GM19467 (cell line): ENCODE measurements around the gene ZNF283.

Source experiments
- ATAC-seq: cut with Tn5 transposase; IDR thresholded peaks from one replicate; pipeline ENCODE4 v1.9.1; 2021; ENCODE audit warnings: mild to moderate bottlenecking, moderate library complexity; ENCODE audit not compliant: unreplicated experiment

The ZNF283 gene

DNA sequence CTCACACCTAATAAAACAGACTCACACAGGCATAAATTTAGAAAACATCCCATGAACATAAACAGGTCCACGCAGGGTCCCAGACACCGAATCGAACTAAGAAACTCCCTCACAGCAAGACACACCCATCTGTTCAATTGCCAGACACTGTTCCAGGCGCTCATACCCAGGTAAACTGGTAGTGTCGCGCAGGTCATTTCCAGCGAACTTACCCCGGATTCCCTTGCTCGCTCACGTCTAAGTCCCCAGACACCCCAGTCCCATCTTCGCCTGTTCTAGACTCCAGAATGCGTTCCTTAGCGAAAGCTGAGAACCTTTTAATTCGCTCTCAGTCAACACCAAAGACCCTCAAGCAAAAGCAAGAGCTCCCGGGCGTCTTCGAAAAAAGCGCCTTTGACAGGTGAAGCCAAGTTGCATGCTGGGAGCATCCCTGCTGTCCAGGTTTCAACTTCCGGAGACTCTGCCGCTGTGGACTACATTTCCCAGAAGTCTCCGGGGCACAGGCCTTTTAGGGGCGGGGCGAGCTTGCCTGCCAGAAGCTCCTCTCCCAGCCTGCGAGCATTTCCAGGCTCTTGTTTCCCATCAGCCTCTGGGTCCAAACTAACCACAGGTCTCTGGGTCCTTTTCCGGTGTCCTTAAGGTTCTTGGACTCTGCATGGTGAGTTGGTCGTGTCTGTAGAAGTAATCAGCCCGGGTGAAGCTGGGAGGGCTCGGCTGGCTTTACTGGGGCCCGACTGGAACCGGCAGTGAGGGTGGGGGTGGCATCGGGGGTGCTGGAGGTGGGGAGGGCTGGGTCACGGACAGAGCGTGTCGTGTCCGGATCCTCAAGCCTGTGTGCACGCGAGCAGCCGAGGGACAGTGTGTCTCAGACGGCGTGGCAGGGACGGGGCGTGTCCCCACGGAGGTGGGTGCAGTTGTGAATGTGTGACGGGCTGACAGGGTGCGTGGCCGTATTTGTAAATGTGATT, at the start of gene ZNF283:
TSS of gene ZNF283 (plus strand) at position 535 of the 968 bp plus-strand sequence. CDS start 6,184 bp downstream, outside the sequence.
- peak; percentile 80 for ATAC-seq

DNA sequence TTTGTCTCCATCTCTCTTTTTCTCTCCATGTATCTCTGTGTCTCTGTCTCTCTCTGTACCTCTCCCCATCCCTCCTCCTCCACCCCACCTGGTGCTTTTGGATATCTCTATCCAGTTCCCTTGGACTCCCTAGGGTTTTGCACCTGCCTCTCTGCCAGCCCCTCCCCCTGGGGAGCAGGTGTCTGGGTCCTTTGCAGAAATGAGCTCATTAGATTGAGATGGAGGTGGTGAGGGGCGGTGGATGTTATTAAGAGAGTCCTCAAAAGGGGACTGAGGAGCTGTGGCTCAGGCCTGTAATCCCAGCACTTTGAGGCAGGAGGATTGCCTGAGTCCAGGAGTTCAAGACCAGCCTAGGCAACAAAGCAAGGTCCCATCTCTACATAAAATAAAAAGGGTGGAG, 48.5 kb upstream of the ZNF283 start:
- ATAC-seq: no peak

DNA sequence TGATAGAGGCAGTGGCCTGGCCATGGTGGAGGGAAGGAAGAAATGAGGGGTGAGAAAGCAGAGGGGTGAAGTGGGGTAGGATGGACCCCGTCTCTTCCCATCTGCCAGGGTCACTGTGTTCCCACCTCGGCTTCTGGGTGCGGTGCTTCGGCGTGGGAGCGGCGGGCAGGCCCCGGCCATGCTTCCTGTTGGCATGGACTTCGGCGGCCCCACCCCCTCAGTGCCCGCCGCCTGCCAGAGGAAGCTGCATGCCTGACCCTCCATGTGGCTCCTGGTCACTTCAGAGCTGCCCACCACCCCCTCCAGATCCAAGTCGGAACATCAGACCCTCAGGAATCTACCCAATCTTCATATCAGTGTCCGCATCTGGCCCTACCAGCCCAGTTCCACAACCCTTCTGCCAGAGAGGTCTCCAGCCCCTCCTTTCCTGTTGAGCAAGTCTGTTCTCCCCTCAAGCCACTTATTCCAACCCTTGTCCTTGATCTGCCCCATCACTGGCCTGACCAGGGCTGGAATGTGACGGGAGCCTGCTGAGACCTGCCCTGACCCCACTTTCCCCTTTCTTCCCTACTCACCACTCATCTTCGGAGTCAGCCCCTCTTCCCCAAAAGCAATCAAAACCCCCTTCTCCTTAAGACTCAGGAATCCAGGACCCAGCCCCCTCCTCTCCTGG, 47.8 kb upstream of the ZNF283 start:
- no peak for ATAC-seq

DNA sequence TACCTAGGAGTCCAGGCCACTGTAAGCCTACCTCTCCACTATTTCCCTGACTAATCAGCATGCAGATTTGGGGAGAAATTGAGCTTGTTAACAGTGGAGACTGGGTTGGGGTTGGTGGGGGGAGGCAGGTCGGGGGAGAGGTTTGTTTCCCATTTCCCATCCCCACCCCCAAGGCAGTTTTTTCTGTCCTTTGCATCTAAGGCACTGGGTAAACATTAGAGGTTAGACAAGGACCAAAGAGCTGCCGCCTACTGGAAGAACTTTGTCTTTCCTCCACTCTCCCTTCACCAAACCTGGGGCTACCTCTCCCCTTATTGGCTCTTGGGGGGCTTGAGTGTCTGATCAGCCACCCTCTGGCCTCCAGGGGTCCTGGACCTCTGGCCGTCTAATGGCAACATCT, 47.3 kb upstream of the ZNF283 start:
- no peak for ATAC-seq

DNA sequence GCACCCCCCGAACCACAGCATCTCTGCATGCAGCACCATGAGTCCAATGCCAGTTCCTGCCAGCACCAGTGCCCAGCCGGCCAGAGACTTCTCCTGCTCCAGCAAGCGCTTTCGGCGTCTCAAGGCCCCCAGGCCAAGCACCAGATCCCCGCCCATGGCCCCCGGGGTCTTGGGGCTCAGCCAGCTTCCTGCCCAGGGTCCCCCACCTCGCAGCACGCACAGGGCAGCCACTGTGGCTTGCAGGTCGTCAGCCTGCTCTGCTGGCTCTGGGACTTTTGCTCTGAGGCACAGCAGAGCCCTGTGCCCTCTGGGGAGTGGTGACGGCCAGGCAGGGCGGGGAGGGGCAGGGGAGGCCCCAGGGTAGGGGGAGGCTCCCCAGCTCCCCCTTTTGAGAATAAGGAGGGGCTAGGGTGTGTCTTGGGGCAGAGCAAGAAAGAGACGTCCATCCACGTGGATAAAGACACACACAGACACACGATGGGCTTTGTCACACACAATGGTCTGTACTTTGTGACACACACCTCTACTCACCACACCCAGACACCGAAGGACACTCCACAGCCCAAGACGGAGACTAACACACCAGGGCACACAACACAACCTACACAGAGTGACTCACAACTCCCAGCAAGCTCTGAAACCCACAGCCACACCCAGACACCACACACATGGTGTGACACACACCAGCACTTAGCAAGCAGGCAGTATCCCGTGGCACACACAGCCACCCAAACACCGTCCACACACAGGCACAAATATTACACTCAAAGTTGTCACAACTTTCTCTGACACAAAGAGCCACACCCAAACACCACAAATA, 46.2 kb upstream of the ZNF283 start, which contains the start of gene KCNN4:
TSS of gene KCNN4 (minus strand) at position 268 of the 820 bp plus-strand sequence. CDS start at position 156, 112 bp downstream.
- ATAC-seq: no peak

DNA sequence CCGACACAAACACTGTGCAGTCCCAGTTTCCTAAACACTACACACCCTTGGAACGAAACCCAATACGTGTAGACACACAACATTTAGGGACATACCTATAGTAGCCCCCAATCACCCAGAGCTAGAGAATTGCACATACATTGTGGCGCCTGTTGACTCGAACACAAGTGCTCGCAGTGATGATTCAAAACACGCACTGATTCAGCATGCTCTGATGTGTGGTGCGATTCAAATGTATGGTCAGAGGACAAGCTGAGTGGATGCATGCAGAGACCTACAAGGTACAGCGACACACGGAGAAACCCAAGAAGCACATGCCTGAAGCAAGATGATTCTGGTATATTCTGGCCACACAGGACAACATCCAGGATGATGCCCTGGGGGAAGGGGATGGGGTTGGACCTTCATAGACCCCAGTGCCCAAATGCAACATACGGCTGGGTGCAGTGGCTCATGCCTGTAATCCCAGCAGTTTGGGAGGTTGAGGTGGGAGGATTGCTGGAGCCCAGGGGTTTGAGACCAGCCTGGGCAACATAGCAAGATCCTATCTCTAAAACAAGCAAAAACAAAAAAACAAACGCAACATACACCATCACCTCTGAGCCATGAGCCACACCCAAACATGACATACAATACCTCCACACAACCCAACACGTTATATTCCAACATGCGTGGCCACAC, 45.4 kb upstream of the ZNF283 start:
- ATAC-seq: no peak

DNA sequence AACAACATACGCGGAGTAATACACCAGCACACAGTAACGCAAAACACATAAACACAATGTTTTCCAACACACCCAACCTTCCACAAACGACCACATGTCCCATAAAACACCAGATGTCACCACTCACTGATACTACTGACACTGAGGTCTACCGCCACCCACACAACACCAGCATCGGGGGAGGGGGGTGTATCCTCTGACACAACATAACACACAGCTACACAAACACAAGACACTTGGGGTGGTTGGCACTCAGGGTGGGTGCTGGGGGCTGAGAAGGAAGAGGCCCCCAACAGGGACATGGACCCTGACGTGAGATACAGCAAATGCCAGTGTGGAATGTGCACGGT, 44.8 kb upstream of the ZNF283 start:
- ATAC-seq: no peak

DNA sequence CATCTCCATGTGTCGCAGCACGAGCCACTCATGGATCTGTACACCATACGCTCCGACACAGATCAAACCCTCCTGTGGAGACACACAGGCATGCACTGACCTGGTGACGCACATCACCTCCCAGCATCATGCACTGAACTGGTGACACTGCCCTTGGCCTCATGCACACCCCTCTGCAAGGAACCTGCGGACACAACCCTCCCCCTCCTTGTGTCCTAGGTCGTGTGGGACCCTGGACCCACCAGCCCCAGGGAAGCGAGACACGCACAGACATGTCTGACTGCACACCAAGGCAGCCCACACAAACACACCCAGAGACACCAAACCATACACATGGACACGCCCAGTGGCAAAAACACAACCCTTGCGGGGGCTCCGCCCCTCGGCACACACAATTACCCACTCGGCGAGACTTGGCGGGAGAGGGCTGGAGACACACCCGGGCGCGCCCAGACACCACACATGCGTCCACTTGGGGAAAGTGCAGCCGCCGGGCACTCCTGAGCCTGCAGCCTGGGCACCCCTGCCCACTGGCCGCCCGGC, 44.4 kb upstream of the ZNF283 start:
- no peak for ATAC-seq

DNA sequence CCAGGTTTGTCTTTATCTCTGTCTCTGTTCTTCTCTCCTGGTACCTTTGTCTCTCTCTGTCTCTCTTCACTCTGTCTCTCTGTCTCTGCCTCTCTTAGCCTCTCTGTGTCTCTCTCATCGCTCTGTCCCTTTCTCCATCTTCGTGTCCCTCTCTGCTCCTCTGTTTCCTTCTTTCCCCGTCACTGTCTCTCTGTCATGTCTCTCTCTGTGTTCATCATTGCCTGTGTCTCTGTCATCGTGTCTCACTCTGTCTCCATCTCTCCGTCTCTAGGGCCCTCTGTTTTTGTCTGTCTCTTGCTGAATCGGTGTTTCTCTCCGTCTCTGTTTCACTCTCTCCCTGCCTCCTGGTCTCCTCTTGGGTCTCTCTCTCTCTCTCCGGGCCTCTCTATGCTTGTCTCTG, 43.5 kb upstream of the ZNF283 start:
- ATAC-seq: no peak

DNA sequence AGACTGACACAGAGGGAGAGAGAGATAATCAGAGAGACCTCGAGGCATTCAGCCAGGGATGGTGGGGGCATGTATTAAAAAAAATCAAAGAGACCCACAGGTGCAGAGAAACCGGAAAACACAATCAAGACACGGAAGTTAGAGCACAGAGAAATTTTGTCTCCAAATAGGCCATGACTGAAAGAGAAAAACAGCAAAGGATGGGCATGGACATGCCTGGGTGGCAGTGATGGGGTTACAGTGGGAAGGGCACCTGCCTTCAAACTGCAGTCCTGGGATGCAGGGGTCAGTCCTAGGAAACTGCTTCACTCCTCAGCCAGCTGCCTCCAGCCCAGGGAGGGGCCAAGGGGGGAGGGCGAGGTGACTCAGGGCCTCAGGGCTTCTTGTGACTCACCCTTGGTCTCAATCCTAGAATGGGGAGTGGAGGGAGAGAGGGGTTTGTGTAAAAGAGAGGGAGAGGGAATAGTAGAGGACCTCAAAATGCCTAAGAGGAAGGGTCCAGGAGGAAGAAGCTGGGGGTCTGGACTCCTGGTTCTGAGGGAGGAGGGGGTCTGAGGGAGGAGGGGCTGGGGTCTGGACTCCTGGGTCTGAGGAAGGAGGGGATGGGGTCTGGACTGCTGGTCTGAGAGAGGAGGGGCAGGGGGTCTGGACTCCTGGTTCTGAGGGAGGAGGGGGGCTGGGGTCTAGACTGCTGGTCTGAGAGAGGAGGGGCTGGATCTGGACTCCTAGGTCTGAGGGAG, 42.7 kb upstream of the ZNF283 start:
- ATAC-seq: no peak

DNA sequence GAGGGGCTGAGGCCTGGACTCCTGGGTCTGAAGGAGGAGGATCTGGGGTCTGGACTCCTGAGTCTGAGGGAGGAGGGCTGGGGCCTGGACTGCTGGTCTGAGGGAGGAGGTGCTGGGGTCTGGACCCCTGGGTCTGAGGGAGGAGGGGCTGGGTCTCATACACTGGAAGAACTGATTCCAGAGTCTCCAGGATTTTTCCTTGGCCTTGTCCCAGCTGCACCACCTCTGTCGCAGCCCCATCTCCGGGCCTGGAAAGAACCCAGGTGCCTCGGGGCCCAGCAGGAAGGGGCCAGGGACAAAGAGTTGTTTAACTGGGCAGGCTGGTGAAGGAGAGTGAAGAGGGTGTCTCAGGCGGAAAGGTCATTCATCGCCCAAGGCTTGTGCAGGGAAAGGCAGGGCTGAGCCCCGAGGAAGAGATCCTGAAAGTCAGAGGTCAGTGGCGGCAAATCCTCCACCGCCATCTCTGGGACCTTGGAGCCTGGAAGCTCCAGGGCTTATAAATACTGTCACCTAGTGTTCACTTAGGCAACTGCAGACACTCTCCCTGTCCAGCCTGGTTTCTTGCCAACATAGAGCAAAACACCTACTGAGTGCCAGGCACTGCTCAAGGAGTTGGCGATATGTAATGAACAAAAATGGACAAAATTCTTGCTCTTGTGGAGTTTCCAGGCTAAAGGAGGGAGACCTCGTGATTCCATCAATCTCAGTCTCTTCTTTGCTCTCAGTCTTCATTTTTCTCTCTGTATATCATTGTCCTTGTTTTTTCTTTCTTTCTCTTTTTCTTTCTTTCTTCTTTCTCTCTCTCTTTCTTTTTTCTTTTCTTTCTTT, 41.9 kb upstream of the ZNF283 start:
- no peak for ATAC-seq

DNA sequence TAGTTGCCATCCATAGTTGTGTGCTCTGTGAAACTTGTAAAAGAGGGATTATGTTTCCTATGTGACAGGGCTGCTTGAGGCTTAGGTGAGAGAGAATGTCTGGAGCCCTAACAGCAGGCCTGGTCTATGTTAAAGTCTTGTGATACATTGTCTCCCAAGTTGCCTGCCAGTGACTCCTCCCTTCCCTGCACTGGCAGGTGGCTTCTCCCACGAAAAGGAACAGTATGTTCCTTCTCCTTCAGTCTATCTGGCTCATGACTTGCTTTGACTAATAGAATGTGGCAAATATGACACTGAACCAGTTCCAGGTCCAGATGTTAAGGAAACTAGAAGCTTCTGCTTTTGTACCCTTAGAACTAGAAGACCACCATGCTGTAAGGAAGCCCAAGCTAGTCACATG, 40.5 kb upstream of the ZNF283 start:
- no peak for ATAC-seq

DNA sequence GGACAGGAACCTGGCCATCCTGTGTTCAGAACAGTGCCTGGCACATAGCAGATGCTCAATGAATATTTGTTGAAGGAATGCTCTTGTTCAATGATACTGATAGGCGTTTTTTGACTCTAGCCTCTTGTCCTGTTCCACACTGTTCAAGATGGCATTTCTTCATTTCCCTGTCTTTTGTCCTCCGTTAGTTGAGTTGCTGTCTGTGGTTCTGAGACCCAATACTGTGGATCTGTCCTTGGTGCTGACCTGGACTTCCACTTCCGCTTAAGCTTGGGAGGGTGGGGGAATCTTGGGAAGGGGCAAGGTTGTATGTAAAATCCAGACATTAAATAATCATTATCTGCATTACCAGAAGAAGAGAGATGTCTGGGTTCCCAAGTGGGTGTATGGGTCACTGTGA, 38.1 kb upstream of the ZNF283 start:
- no peak for ATAC-seq

DNA sequence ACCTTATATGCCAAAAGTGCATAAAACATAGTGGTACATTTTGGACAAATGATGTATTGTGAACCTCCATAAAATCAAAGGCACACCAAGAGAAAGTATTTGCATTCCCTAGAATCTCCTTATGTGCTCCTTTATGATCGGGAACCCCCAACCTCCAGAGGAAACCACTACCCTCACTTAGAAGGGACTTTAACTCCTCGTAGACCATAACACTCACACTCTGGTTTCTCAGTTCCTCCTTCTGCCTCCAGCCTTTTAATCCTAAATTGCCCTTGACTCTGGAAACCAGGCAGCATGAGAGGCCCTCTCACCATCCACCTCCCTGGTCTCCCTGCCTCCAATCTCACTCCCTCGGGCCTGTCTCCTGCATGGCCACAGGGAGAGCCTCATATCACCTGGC, 36.5 kb upstream of the ZNF283 start:
- no peak for ATAC-seq

DNA sequence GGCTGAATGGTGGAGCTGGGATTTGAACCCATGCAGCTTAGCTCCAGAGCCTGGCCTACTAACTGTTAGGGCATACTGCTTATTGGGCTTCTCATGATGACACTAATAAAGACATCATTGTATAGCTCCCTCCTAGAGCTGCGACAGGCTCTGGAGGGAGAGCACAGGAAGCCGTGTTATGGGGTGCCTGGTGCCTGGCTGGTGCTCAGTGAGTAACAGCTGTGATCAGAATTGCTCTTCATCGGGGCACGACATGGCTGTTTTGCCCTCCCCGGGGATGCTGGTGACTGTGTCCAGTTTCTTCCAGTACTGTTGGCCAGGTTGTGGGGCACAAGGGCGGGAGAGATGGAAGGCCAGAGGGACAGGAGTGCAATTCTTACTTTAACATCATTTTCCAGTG, 30.0 kb upstream of the ZNF283 start:
- no peak for ATAC-seq

DNA sequence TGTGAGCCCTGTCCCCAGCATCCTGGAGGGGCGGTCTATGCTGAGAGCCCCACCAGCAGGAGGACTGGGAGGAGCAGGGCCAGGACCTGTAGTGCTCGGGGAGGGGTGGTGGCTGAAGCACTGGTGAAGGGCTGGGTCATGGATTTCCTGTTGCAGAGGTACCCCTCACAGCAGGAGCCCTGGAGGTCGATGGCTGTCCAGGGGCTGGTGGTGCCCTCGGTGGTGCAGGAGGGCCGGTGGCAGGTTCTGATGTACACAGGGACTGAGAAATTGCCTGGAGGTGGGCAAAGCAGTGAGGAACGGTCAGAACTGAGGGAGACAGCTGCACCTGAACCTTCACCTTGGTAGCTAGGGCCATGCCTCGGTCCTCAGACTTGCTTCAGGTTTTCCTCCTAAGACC, 29.6 kb upstream of the ZNF283 start:
- ATAC-seq: no peak

DNA sequence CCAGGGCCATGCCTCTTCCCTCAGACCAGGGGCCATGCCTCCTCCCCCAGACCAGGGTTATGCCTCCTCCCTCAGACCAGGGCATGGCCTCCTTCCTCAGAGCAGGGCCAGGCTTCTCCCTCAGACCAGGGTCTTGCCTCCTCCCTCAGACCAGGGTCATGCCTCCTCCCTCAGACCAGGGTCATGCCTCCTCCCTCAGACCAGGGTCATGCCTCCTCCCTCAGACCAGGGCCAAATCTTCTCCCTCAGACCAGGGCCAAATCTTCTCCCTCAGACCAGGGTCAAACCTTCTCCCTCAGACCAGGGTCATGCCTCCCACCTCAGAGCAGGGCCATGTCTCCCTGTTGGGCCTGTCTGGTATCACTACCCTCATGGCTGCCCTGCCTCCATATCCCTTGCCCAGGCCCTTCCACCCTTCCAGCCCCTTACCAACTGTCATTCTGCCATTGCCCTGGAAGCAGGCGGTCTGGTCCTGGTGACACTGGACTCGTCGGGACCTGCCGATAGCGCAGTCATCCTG, 29.0 kb upstream of the ZNF283 start:
- ATAC-seq: no peak

DNA sequence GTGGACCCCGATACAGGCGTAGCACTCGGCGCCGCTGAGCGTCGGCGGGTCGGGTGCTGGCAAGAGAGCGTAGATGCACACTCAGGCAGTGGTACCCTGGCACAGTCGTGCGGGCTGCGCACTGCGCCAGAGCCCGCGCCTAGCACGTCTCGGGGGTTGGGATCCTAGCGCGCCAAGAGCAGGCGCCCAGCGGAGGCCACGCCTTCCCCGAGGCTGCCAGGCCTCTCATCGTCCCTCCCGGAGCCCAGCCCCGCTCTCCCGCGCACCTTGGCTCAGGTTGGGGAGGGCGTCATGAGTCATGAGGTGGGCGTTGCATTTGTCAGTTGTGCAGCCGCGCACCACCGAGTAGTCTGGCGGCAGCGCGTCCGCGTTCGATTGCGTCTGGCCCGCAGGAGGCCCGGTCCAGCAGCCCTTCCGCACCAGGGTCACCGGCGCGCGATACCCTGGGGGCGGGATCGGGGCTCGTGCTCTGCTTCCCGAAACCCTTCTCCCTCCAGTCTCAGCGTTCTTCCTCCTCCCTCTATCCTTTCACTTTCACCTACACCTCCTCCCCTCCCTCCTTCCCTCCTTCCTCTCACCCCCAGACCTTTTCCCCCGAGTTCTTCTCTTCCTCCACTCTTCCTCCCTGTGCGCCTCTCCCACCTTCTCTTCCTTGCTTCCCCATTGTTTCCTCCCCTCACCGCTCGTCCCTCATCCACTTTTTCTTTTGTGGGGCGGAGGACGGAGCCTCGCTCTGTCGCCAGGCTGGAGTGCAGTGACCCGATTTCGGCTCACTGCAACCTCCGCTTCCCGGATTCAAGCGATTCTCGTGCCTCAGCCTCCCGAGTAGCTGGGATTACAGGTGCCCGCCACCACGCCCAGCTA, 28.3 kb upstream of the ZNF283 start:
- ATAC-seq: no peak
